Measurements from ENCODE around the gene GLCCI1. TPM values are rescaled to one million over a fixed set of nuclear protein-coding genes. Genes with fewer than 3 reads are reported as not detected.

The GLCCI1 gene
- total and polyA plus RNA-seq, 2 of the 8 experiments (the other 6 are each of a cell fraction or from before 2014, with no cell fraction given), result 12.4 to 27.7 TPM

DNA sequence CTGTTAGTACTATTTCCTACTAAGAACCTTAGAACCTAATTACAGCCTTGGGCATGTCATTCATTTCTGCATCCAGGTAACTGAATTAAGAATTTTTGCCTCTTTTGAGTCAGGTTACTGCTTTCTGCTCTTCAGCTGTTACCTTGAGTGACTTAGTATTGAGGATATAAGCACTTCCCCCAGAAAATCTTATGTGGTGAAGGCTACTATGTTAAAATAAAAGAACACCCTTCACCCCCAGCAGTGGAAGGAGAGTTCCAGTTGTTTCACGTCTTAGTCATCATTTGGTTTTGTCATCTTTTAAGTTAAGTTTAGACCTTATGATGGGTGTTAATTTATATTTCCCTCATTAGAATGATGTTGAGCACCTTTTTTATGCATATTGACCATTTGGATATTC, 82.8 kb downstream of the GLCCI1 start:
- H3K23me2 ChIP-seq (ENCODE audit: low read depth, low read length), result no peaks in the 10 kb centered on the region
- TF ChIP-seq KDM5A (IDR thresholded peaks at IDR 0.05; ENCODE audit: low read length) (no peak), POLR2A (IDR thresholded peaks at IDR 0.05; ENCODE audit: control extremely low read depth in 1 of 2, low read depth in 2 of 2, low read length in 2 of 2) (no peak), SIRT6 (IDR thresholded peaks at IDR 0.05; ENCODE audit: low read length) (no peak), GABPA (IDR thresholded peaks at IDR 0.05; ENCODE audit: borderline replicate concordance, insufficient read depth, low read length) (no peak), EP300 (IDR thresholded peaks at IDR 0.05; ENCODE audit: borderline replicate concordance in 1 of 2, low read depth in 2 of 2, low read length in 2 of 2) (no peak), CBX5 (IDR thresholded peaks at IDR 0.05; ENCODE audit: low read depth, low read length) (no peak), POU5F1 (IDR thresholded peaks at IDR 0.05; ENCODE audit: low read depth, low read length) (no peak), TCF12 (IDR thresholded peaks at IDR 0.05; ENCODE audit: low read depth, low read length) (no peak), CHD1 (IDR thresholded peaks at IDR 0.05; ENCODE audit: low read depth, low read length) (no peak), NANOG (IDR thresholded peaks at IDR 0.05; ENCODE audit: insufficient read depth, low read depth, low read length, poor library complexity, severe bottlenecking) (no peak), JUN (IDR thresholded peaks at IDR 0.05; ENCODE audit: low read depth, low read length) (no peak)
- 0 out of 8 replicates have a peak, but pooled peaks cover 0 to 6% (median 0%) of the 10 kb centered on the region in 4 experiments for H3K36me3 ChIP-seq (ENCODE audit: control insufficient read depth in 2 of 4, insufficient read depth in 4 of 4, low read length in 3 of 4)
- no peaks in the 10 kb centered on the region; a peak in 1 of 4 replicates for H3K9me3 ChIP-seq (ENCODE audit: insufficient read depth in 2 of 2, low read depth in 1 of 2, low read length in 1 of 2)
- H3K4me3 ChIP-seq (ENCODE audit: extremely low read depth in 1 of 4, insufficient read depth in 2 of 4, low read depth in 3 of 4, low read length in 4 of 4), result no peak overlapping the region
- no peak overlapping the region for H3K23ac ChIP-seq (ENCODE audit: insufficient read length)
- no peak overlapping the region for H3K56ac ChIP-seq (replicated peaks; ENCODE audit: insufficient read length, low read depth, low read length)
- no peak overlapping the region for H4K91ac ChIP-seq (replicated peaks; ENCODE audit: insufficient read length, low read length)
- no peaks in the 10 kb centered on the region for H3K79me2 ChIP-seq (ENCODE audit: control insufficient read depth in 1 of 2, insufficient read depth in 2 of 2, low read length in 2 of 2)
- H3K14ac ChIP-seq (ENCODE audit: insufficient read length), result no peak overlapping the region
- H3K4me1 ChIP-seq (replicated peaks in 1 of 4; ENCODE audit: control insufficient read depth in 3 of 4, insufficient read depth in 4 of 4, low read length in 3 of 4), result peaks cover 0 to 2% (median 0%) of the 10 kb centered on the region in 4 experiments; a peak in 1 of 7 replicates
- H3K27me3 ChIP-seq (replicated peaks in 1 of 4; ENCODE audit: control insufficient read depth in 3 of 4, extremely low read depth in 1 of 4, insufficient read depth in 3 of 4, low read length in 3 of 4), result no peaks in the 10 kb centered on the region
- WGBS, 2 experiments (ENCODE audit: extremely low coverage in 1 of 2, insufficient coverage in 1 of 2, insufficient read length in 1 of 2, insufficient replicate concordance in 2 of 2, low coverage in 1 of 2, low lambda C conversion rate in 2 of 2, missing lambda C conversion rate in 1 of 2), result 76% methylated on average over 1 of the region's 1 CpG; no CpG with 5 or more reads in 1 of the 2 experiments
- no peaks in the 10 kb centered on the region for H3K79me1 ChIP-seq (ENCODE audit: low read depth, low read length)
- H2BK15ac ChIP-seq (ENCODE audit: low read length), result no peak overlapping the region
- no peak overlapping the region for H2BK120ac ChIP-seq (replicated peaks; ENCODE audit: low read depth, low read length)
- no peak overlapping the region for H3K4ac ChIP-seq (replicated peaks; ENCODE audit: insufficient read length, low read depth, low read length)
- H3K27ac ChIP-seq (ENCODE audit: low read depth, low read length), result no peak overlapping the region
- FAIRE-seq (no peak), DNase-seq (ENCODE audit: low read depth in 1 of 2, low spot score in 2 of 2) (no peak)
- no peak overlapping the region for H2AK5ac ChIP-seq (ENCODE audit: low read depth, low read length)
- H4K5ac ChIP-seq (ENCODE audit: insufficient read length, low read depth, low read length), result no peak overlapping the region
- ChIA-PET POLR2A (ENCODE audit: partially characterized antibody) (interaction anchor here (0.7 to 0.8 kb wide), 2 partner anchors 16 to 351 kb away, joined by 3 read pairs; no protein-coding TSS in a partner anchor), CTCF (ENCODE audit: partially characterized antibody) (interaction anchor here (0.6 to 0.8 kb wide), 2 partner anchors 81 to 483 kb away, joined by 3 read pairs; no protein-coding TSS in a partner anchor)
- H2BK5ac ChIP-seq (ENCODE audit: low read depth, low read length), result no peak overlapping the region
- H3K18ac ChIP-seq (ENCODE audit: extremely low read depth, low read length), result no peak overlapping the region
- H3K9ac ChIP-seq (replicated peaks in 1 of 4; ENCODE audit: extremely low read depth in 1 of 4, low read depth in 3 of 4, low read length in 3 of 4), result no peak overlapping the region
- H4K20me1 ChIP-seq (replicated peaks in 1 of 2; ENCODE audit: control insufficient read depth in 1 of 2, insufficient read depth in 2 of 2, low read length in 2 of 2), result no peaks in the 10 kb centered on the region
- no peak overlapping the region for H2BK20ac ChIP-seq (ENCODE audit: low read length)
- H2BK12ac ChIP-seq (ENCODE audit: low read depth, low read length), result no peak overlapping the region
- no peak overlapping the region for H2AFZ ChIP-seq (ENCODE audit: low read length)
- H3K4me2 ChIP-seq (ENCODE audit: insufficient read depth in 1 of 2, low read depth in 2 of 2, low read length in 2 of 2), result no peak overlapping the region
- no peak overlapping the region for H4K8ac ChIP-seq (ENCODE audit: extremely low read depth, insufficient read depth, low read length)
